OCI-LY7 (cell line): ENCODE measurements around the gene STEAP3.
A peak's percentile ranks its signal among the peaks of the same experiment; 100 is the strongest.

ENCODE experiments used
- EZH2phosphoT487 ChIP-seq: fragments of 200-600 bp; sonication (generic); IDR thresholded peaks from 2 replicates; pipeline ENCODE4 v1.6.1; 2018; ENCODE audit warnings: low read depth, borderline replicate concordance, mild to moderate bottlenecking, mixed run types, antibody characterized with exemption, low read length, moderate library complexity, mixed read lengths
- TF ChIP-seq, protein P1 (sequence below): fragments of 200-600 bp; sonication (generic); conservative IDR thresholded peaks from 2 replicates; pipeline ENCODE4 v1.5.1; 2014; ENCODE audit warnings: mild to moderate bottlenecking, antibody characterized with exemption, low read length, moderate library complexity, mixed read lengths

DNA sequence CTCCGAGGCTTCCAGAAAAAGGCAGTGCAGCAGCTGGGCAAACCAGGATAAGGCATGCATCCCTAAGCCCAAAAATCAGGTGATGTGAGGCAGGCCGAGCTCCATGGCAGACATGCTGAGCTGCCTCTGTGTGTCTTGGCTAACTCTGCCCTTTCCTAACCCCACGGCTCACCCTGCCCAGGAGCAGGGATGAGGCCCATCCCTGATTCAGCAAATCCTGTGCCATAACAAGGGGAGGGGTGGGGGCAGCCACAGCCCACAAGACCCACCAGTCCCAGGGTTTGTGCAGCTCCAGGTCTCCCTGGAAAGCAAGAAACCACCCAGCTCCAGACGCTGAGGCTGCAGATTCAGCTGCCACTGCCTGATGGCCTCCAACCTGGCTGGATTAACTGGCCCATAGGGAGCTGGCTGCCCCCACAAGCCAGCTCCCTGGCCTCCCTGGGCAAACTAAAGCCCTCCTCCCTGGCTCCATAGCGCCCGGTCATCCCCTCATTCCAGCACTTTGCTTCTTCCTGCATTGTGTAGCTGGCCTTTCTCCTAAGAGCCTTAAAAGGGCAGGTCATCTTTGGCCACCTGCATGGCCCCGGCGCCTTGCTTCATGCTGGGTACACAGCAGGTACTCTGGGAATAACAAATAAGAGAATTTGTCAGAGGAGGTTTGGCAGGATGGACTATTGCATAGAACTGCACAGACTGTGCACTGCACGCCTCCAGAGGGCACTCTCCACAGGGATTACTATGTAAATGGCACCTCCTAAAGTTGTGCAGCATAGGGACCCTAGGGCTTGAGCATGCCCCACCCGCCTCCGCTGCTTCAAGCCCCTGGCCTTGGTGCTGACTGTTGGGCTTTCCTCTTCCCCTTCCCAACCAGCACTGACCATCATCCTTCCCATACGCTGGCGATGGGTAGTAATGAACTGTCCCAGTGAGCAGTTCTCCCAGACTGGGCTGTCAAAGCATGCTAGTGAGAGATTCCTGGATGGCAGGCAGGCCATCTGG is 10.7 kb downstream of the STEAP3 start:
- TF ChIP-seq, protein P1, sequence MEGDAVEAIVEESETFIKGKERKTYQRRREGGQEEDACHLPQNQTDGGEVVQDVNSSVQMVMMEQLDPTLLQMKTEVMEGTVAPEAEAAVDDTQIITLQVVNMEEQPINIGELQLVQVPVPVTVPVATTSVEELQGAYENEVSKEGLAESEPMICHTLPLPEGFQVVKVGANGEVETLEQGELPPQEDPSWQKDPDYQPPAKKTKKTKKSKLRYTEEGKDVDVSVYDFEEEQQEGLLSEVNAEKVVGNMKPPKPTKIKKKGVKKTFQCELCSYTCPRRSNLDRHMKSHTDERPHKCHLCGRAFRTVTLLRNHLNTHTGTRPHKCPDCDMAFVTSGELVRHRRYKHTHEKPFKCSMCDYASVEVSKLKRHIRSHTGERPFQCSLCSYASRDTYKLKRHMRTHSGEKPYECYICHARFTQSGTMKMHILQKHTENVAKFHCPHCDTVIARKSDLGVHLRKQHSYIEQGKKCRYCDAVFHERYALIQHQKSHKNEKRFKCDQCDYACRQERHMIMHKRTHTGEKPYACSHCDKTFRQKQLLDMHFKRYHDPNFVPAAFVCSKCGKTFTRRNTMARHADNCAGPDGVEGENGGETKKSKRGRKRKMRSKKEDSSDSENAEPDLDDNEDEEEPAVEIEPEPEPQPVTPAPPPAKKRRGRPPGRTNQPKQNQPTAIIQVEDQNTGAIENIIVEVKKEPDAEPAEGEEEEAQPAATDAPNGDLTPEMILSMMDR: peak; percentile 74
- TF ChIP-seq EZH2phosphoT487: no peak
